HEK293T (cell line): Measurements from ENCODE around the gene PIK3IP1.

Source experiments
- CTCF ChIA-PET: fragments of 350-600 bp; formaldehyde crosslinking; extraction: SDS; loops from one replicate; lab custom pipeline; 2021; ENCODE audit warnings: antibody characterized with exemption, inconsistent platforms; lab: Yijun Ruan, JAX
- POLR2A ChIA-PET: fragments of 350-600 bp; formaldehyde crosslinking; extraction: SDS; loops from one replicate; lab custom pipeline; 2020; ENCODE audit warnings: antibody characterized with exemption, inconsistent platforms; lab: Yijun Ruan, JAX
- DNase-seq: peaks from one replicate; pipeline ENCODE4 v3.0.0; 2012; ENCODE audit warnings: mixed read lengths; ENCODE audit errors: extremely low spot score
- ARNT ChIP-seq: fragments of 450-650 bp; IDR thresholded peaks from 2 replicates; pipeline ENCODE4 v1.6.1; 2017; ENCODE audit warnings: mild to moderate bottlenecking
- BHLHE40 ChIP-seq: fragments of 450-650 bp; IDR thresholded peaks from 2 replicates; pipeline ENCODE4 v1.6.1; 2016; ENCODE audit warnings: mild to moderate bottlenecking, moderate library complexity, borderline replicate concordance
- CTBP1 ChIP-seq: fragments of 450-650 bp; IDR thresholded peaks from 2 replicates; pipeline ENCODE4 v1.6.1; 2016; ENCODE audit warnings: borderline replicate concordance
- ELF4 ChIP-seq: fragments of 450-650 bp; IDR thresholded peaks from 2 replicates; pipeline ENCODE4 v1.6.1; 2017; ENCODE audit warnings: antibody characterized with exemption
- FOXA1 ChIP-seq: fragments of 450-650 bp; IDR thresholded peaks from 2 replicates; pipeline ENCODE4 v1.6.1; 2016; ENCODE audit warnings: mild to moderate bottlenecking
- FOXK2 ChIP-seq: fragments of 450-650 bp; IDR thresholded peaks from 2 replicates; pipeline ENCODE4 v1.6.1; 2016; ENCODE audit warnings: mild to moderate bottlenecking
- FOXM1 ChIP-seq: fragments of 450-650 bp; IDR thresholded peaks from 2 replicates; pipeline ENCODE4 v1.6.1; 2017; ENCODE audit warnings: mild to moderate bottlenecking, borderline replicate concordance
- HDGF ChIP-seq: fragments of 450-650 bp; IDR thresholded peaks from 2 replicates; pipeline ENCODE4 v1.6.1; 2017; ENCODE audit warnings: antibody characterized with exemption, borderline replicate concordance
- L3MBTL2 ChIP-seq: fragments of 450-650 bp; conservative IDR thresholded peaks from 2 replicates; pipeline ENCODE4 v1.6.1; 2016; ENCODE audit warnings: mild to moderate bottlenecking
- LEF1 ChIP-seq: fragments of 450-650 bp; IDR thresholded peaks from 2 replicates; pipeline ENCODE4 v1.6.1; 2017; ENCODE audit warnings: mild to moderate bottlenecking, borderline replicate concordance
- NFRKB ChIP-seq: fragments of 450-650 bp; IDR thresholded peaks from 2 replicates; pipeline ENCODE4 v1.6.1; 2016; ENCODE audit warnings: mild to moderate bottlenecking, moderate library complexity
- SP1 ChIP-seq: fragments of 450-650 bp; IDR thresholded peaks from 2 replicates; pipeline ENCODE4 v1.6.1; 2017
- SUZ12 ChIP-seq: fragments of 450-650 bp; IDR thresholded peaks from 2 replicates; pipeline ENCODE4 v1.6.1; 2016; ENCODE audit warnings: mild to moderate bottlenecking
- TARDBP ChIP-seq: fragments of 450-650 bp; IDR thresholded peaks from 2 replicates; pipeline ENCODE4 v1.6.1; 2016
- ZNF384 ChIP-seq: fragments of 450-650 bp; IDR thresholded peaks from 2 replicates; pipeline ENCODE4 v1.6.1; 2016
- TF ChIP-seq, protein P1 (sequence below): fragments of 450-650 bp; IDR thresholded peaks from 2 replicates; pipeline ENCODE4 v1.6.1; 2016

Gene PIK3IP1

DNA sequence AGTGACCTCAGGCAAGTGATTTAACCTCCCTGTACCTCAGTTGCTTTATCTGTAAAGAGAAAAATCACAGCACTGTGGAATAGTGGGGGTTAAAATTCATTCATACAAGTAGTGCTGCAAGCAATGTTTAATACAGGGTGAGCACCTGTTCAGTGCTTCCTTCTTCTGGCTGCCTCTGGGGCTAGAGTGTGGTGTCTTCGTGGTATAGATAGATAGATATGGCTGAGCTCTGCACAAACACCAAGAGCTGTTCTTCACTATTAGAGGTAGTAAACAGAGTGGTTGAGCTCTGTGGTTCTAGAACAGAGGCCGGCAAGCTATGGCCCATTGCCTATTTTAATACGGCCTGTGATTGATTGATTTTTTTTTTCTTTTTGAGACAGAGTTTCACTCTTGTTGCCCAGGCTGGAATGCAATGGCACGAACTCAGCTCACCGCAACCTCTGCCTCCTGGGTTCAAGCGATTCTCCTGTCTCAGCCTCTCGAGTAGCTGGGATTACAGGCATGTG is 47.3 kb downstream of the PIK3IP1 start:
- ChIA-PET CTCF (interaction anchor here (0.9 kb wide), 1 partner anchor 19 kb away, joined by 3 read pairs; no protein-coding TSS in a partner anchor), POLR2A (interaction anchor here (1.1 kb wide), 1 partner anchor 46 kb away, joined by 3 read pairs; no protein-coding TSS in a partner anchor)
- no peak for DNase-seq
- TF ChIP-seq FOXK2 (no peak), LEF1 (no peak), ARNT (no peak), FOXA1 (no peak), L3MBTL2 (no peak), FOXM1 (no peak), NFRKB (no peak), SP1 (no peak), ZNF384 (no peak), ELF4 (no peak), BHLHE40 (no peak), CTBP1 (no peak), TARDBP (no peak)
- TF ChIP-seq, protein P1, sequence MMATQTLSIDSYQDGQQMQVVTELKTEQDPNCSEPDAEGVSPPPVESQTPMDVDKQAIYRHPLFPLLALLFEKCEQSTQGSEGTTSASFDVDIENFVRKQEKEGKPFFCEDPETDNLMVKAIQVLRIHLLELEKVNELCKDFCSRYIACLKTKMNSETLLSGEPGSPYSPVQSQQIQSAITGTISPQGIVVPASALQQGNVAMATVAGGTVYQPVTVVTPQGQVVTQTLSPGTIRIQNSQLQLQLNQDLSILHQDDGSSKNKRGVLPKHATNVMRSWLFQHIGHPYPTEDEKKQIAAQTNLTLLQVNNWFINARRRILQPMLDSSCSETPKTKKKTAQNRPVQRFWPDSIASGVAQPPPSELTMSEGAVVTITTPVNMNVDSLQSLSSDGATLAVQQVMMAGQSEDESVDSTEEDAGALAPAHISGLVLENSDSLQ: no peak

DNA sequence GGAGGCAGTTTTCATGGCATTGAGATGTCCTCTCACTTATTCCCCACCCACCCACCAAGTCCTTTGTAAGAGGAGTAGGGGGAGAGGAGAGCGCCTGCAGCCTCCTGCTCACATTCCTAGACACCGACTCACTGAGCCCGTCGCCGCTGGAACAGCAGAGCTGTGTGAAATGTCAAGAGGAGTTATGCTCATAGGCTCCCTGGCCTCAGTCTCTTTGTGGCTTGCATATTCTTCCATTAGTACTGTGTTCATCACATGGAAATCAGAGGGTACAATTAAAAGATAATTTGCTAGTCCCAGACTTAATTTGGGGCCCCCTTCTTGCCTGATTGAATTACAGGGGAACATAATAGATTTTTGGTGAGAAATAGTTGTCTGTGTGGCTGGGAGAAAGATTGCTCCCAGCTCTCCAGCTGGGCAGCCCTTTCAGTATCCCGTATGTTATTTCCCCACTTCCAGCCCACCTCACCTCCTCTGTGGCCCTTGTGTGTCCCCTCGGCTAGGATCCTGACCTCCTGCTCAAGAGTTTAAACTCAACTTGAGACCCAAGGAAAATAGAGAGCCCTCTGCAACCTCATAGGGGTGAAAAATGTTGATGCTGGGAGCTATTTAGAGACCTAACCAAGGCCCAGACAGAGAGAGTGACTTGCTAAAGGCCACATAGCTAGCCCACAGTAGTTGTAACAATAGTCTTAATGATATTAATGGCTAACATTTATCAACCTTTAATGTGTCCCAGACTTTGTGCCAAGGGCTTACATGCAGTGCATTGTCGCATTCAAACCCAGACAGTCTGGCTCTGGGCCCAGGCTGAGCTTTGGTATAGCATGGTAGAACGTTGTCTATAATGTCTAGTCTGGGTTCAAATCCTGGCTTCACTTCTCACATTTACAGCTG is 48.0 kb downstream of the PIK3IP1 start:
- no peak for TF ChIP-seq BHLHE40
- no peak for TF ChIP-seq CTBP1
- TF ChIP-seq ZNF384: no peak
- TF ChIP-seq NFRKB: no peak
- TF ChIP-seq, protein P1: no peak
- TF ChIP-seq HDGF: no peak
- no peak for TF ChIP-seq FOXM1
- no peak for DNase-seq
- ChIA-PET CTCF (interaction anchor here (0.7 to 0.9 kb wide), 2 partner anchors 12 to 18 kb away, joined by 3 to 4 read pairs; no protein-coding TSS in a partner anchor), POLR2A (interaction anchor here (1.1 kb wide), 1 partner anchor 46 kb away, joined by 3 read pairs; no protein-coding TSS in a partner anchor)

DNA sequence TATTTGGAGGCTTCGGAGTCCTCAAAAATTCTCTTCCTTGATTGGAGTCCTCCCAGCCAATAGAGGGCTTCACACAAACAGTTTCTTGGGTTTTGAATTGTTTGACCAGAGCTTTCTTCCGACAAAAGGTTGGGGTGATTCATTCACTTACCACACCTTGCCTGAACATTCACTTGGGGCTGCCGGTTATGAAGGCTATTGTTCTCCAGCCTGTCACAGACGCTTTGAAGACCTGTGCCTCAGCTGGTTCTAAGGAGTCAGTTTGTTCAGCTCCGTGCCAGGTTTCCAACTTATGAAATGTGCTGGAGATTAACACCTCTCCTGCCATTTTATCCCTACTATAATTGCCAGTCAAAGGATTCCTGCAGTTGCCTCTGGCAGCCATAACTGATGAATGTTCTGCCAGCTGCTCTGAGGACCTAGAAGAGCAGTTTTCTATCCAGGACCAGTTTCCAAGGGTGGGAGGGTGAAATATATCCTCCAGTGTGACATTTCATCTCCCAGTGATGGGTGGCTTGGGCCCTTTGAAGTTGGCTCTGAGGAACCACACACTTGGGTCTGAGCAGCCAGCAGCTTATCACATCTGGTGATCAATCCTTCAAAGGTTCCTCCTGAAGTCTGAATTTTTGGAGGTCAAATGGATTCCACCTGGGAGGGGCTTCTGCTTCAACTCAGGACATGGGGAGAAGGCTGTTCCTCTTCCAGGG is 48.8 kb downstream of the PIK3IP1 start:
- POLR2A ChIA-PET: interaction anchor here (0.8 kb wide), 1 partner anchor 136 kb away, joined by 3 read pairs; the partner anchor contains the start of gene SELENOM
- CTCF ChIA-PET: interaction anchor here (0.6 to 0.7 kb wide), 2 partner anchors 11 to 403 kb away, joined by 3 to 4 read pairs; no protein-coding TSS in a partner anchor
- DNase-seq: no peak
- no peak for TF ChIP-seq L3MBTL2
- TF ChIP-seq ZNF384: no peak
- TF ChIP-seq HDGF: no peak
- no peak for TF ChIP-seq ARNT
- no peak for TF ChIP-seq TARDBP
- TF ChIP-seq LEF1: no peak
- no peak for TF ChIP-seq ELF4
- no peak for TF ChIP-seq NFRKB
- no peak for TF ChIP-seq CTBP1
- TF ChIP-seq FOXM1: no peak
- no peak for TF ChIP-seq BHLHE40
- no peak for TF ChIP-seq SP1

GRCh38 chr22:31241936-31242335 is 50.4 kb downstream of the PIK3IP1 start:
- TF ChIP-seq TARDBP: no peak
- TF ChIP-seq ELF4: no peak
- no peak for TF ChIP-seq FOXK2
- no peak for TF ChIP-seq ARNT
- no peak for TF ChIP-seq NFRKB
- TF ChIP-seq BHLHE40: no peak
- no peak for TF ChIP-seq LEF1
- TF ChIP-seq FOXM1: no peak
- TF ChIP-seq L3MBTL2: no peak
- no peak for TF ChIP-seq SP1
- ChIA-PET POLR2A (interaction anchor here (0.6 to 0.9 kb wide), 2 partner anchors 9 to 12 kb away, joined by 3 read pairs; no protein-coding TSS in a partner anchor), CTCF (interaction anchor here (0.7 to 1.5 kb wide), 3 partner anchors 22 to 50 kb away, joined by 3 to 7 read pairs (median 5); partner anchors contain the start of genes LIMK2 and PIK3IP1)
- DNase-seq: no peak

DNA sequence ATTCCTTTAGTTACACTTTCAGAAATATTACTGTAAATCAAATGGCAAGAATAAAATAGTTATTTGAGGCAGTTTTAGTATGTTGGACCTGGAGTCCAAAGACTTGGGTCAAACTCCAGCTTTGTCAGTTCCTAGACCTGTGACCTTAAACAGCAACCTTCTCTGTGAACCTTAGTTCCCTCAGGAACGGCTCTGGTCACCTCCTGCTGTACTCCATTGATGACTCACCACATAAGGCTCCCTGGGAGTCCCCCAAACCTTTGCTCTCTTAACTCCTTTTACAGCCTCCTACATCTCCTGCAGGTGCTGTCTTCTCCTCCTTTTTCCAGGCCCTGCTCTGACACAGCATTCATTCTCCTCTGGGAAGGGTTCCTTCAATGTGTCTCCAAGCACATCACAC is 51.1 kb downstream of the PIK3IP1 start:
- DNase-seq: no peak
- ChIA-PET POLR2A (interaction anchor here (0.9 kb wide), 1 partner anchor 11 kb away, joined by 3 read pairs; no protein-coding TSS in a partner anchor), CTCF (interaction anchor here (0.6 to 1.5 kb wide), 4 partner anchors 11 to 586 kb away, joined by 3 to 5 read pairs (median 3); partner anchors contain the start of gene LIMK2)
- TF ChIP-seq, protein P1: no peak
- TF ChIP-seq ZNF384 (no peak), HDGF (no peak), BHLHE40 (no peak), SUZ12 (no peak), FOXK2 (no peak), SP1 (no peak), FOXM1 (no peak), LEF1 (no peak), FOXA1 (no peak), L3MBTL2 (no peak), ARNT (no peak)
